A549 (cell line): Measurements from ENCODE around the gene PCK1. TPM values are rescaled to one million over a fixed set of nuclear protein-coding genes. Genes with fewer than 3 reads are reported as not detected.

ENCODE experiments used
- ATAC-seq, 2 experiments: fragments of 200-7000 bp in 1 of 2; fragments of >200 bp in 1 of 2; cut with Nextera tagmentation in 1 of 2; cut with Tn5 transposase in 1 of 2; 3 replicates each; pipeline versions ENCODE4 v1.8.0 to v1.9.1; 2018 to 2020; ENCODE audit warnings: mild to moderate bottlenecking in 1 of 2, moderate library complexity in 1 of 2
- CTCF ChIA-PET: fragments of 300-600 bp; sonication (Branson Sonifier 250); formaldehyde crosslinking; extraction: SDS; loops from one replicate; lab custom pipeline; 2021; ENCODE audit warnings: antibody characterized with exemption, inconsistent platforms; lab: Yijun Ruan, JAX
- POLR2A ChIA-PET: fragments of 350-600 bp; formaldehyde crosslinking; extraction: SDS; loops from one replicate; lab custom pipeline; 2021; ENCODE audit warnings: antibody characterized with exemption, inconsistent platforms; lab: Yijun Ruan, JAX
- DNase-seq, 2 experiments: peaks; one replicate each; pipeline versions ENCODE4 v3.0.0 to v3.0.0-alpha.2; 2011 to 2016; ENCODE audit warnings: low read depth in 1 of 2, low spot score in 1 of 2
- FAIRE-seq: peaks from 2 replicates; lab custom pipeline; 2011; peaks lifted over from hg19 to GRCh38; lab: Jason Lieb, UNC
- H3K27ac ChIP-seq, 2 experiments: fragments of >200 bp; sonication (Bioruptor Twin); formaldehyde crosslinking; 3 replicates each; pipeline ENCODE4 v1.5.1; 2016 to 2017
- H3K4me1 ChIP-seq: fragments of >200 bp; sonication (Bioruptor Twin); formaldehyde crosslinking; 3 replicates; pipeline ENCODE4 v1.6.1; 2016
- H3K4me2 ChIP-seq: fragments of >200 bp; sonication (Bioruptor Twin); formaldehyde crosslinking; 3 replicates; pipeline ENCODE4 v1.6.1; 2016
- H3K4me3 ChIP-seq: fragments of >200 bp; sonication (Bioruptor Twin); formaldehyde crosslinking; 3 replicates; pipeline ENCODE4 v1.5.1; 2016
- H3K9me3 ChIP-seq: fragments of >200 bp; sonication (Bioruptor Twin); formaldehyde crosslinking; 3 replicates; pipeline ENCODE4 v1.6.1; 2016
- BHLHE40 ChIP-seq: IDR thresholded peaks from 2 replicates; pipeline ENCODE4 v1.6.1; 2012; ENCODE audit warnings: low read depth, low read length, inconsistent platforms
- CBX2 ChIP-seq: fragments of 200-600 bp; sonication (generic); IDR thresholded peaks from 2 replicates; pipeline ENCODE4 v1.6.1; 2016; ENCODE audit warnings: low read depth, mild to moderate bottlenecking, borderline replicate concordance
- E2F6 ChIP-seq: IDR thresholded peaks from 2 replicates; pipeline ENCODE4 v1.6.1; 2012; ENCODE audit warnings: low read depth, borderline replicate concordance
- EHMT2 ChIP-seq: fragments of 200-600 bp; sonication (generic); IDR thresholded peaks from 2 replicates; pipeline ENCODE4 v1.6.1; 2016; ENCODE audit warnings: antibody characterized with exemption, low read depth, mild to moderate bottlenecking, moderate library complexity
- ELK1 ChIP-seq: fragments of 150-350 bp; IDR thresholded peaks from 2 replicates; pipeline ENCODE4 v1.6.1; 2014; ENCODE audit warnings: low read depth, mild to moderate bottlenecking, low read length
- EP300 ChIP-seq, 2 experiments: fragments of >200 bp; sonication (Bioruptor Twin); formaldehyde crosslinking; IDR thresholded peaks; 2 replicates in 1 of 2; 3 replicates in 1 of 2; pipeline ENCODE4 v1.6.1; 2016 to 2017
- ESRRA ChIP-seq: fragments of 150-350 bp; IDR thresholded peaks from 2 replicates; pipeline ENCODE4 v1.6.1; 2014; ENCODE audit warnings: mild to moderate bottlenecking, low read length, borderline replicate concordance
- FOSL2 ChIP-seq, 2 experiments: fragments of 450-650 bp in 1 of 2; fragments of >200 bp in 1 of 2; sonication (Bioruptor Twin) in 1 of 2; formaldehyde crosslinking; IDR thresholded peaks; 2 replicates each; pipeline versions ENCODE4 v1.5.0 to v1.6.1; 2016 to 2020; ENCODE audit warnings: mild to moderate bottlenecking in 1 of 2, moderate library complexity in 1 of 2
- GATA3 ChIP-seq: IDR thresholded peaks from 2 replicates; pipeline ENCODE4 v1.6.1; 2012; ENCODE audit warnings: borderline replicate concordance
- HDAC2 ChIP-seq: fragments of 200-600 bp; sonication (generic); IDR thresholded peaks from 2 replicates; pipeline ENCODE4 v1.6.1; 2016
- HEYL ChIP-seq: fragments of 250-450 bp; sonication (Bioruptor Pico); IDR thresholded peaks from 2 replicates; pipeline ENCODE4 v1.8.0; 2021; ENCODE audit warnings: mild to moderate bottlenecking, moderate library complexity
- HMGXB4 ChIP-seq: fragments of 250-450 bp; sonication (Bioruptor Pico); IDR thresholded peaks from 2 replicates; pipeline ENCODE4 v1.5.0; 2021; ENCODE audit warnings: mild to moderate bottlenecking, moderate library complexity, borderline replicate concordance
- HOXB13 ChIP-seq: fragments of 250-450 bp; sonication (Bioruptor Pico); IDR thresholded peaks from 2 replicates; pipeline ENCODE4 v1.5.0; 2020; ENCODE audit warnings: low read depth, mild to moderate bottlenecking, moderate library complexity
- JUNB ChIP-seq: fragments of >200 bp; sonication (Bioruptor Twin); formaldehyde crosslinking; IDR thresholded peaks from 2 replicates; pipeline ENCODE4 v1.6.1; 2016
- KDM1A ChIP-seq: fragments of 200-600 bp; sonication (generic); IDR thresholded peaks from 2 replicates; pipeline ENCODE4 v1.6.1; 2016; ENCODE audit warnings: low read depth, mild to moderate bottlenecking
- KDM5A ChIP-seq: fragments of 200-600 bp; sonication (generic); IDR thresholded peaks from 2 replicates; pipeline ENCODE4 v1.6.1; 2016; ENCODE audit warnings: antibody characterized with exemption, mild to moderate bottlenecking
- NFE2L2 ChIP-seq: fragments of 150-350 bp; conservative IDR thresholded peaks from 2 replicates; pipeline ENCODE4 v1.6.1; 2014; ENCODE audit warnings: low read length
- PHF8 ChIP-seq: fragments of 200-600 bp; sonication (generic); IDR thresholded peaks from 2 replicates; pipeline ENCODE4 v1.6.1; 2016; ENCODE audit warnings: low read depth, mild to moderate bottlenecking, antibody characterized with exemption, moderate library complexity, borderline replicate concordance
- POLR2A ChIP-seq: IDR thresholded peaks from 2 replicates; pipeline ENCODE4 v1.6.1; 2012; ENCODE audit warnings: mild to moderate bottlenecking, low read length
- POLR2AphosphoS2 ChIP-seq: conservative IDR thresholded peaks from 2 replicates; pipeline ENCODE4 v1.6.1; 2012; ENCODE audit warnings: low read length, improper control_type of control experiment, inconsistent platforms
- RAD21 ChIP-seq, 2 experiments: fragments of >200 bp in 1 of 2; sonication (Bioruptor Twin) in 1 of 2; formaldehyde crosslinking in 1 of 2; IDR thresholded peaks in 1 of 2; conservative IDR thresholded peaks in 1 of 2; 2 replicates in 1 of 2; 3 replicates in 1 of 2; pipeline ENCODE4 v1.6.1; 2012 to 2018; ENCODE audit warnings: inconsistent platforms in 1 of 2
- RCOR1 ChIP-seq: fragments of 150-350 bp; IDR thresholded peaks from 2 replicates; pipeline ENCODE4 v1.6.1; 2014; ENCODE audit warnings: antibody characterized with exemption, low read length, low read depth
- RFX5 ChIP-seq: fragments of 450-650 bp; IDR thresholded peaks from 2 replicates; pipeline ENCODE4 v1.7.1; 2014; ENCODE audit warnings: antibody characterized with exemption, mild to moderate bottlenecking, moderate library complexity
- SMC3 ChIP-seq: fragments of >200 bp; sonication (Bioruptor Twin); formaldehyde crosslinking; IDR thresholded peaks from 3 replicates; pipeline ENCODE4 v1.6.1; 2018; ENCODE audit warnings: inconsistent platforms
- SREBF2 ChIP-seq: fragments of 450-650 bp; IDR thresholded peaks from 2 replicates; pipeline ENCODE4 v1.6.1; 2014; ENCODE audit warnings: mild to moderate bottlenecking, moderate library complexity
- TFCP2L1 ChIP-seq: fragments of 250-450 bp; sonication (Bioruptor Pico); IDR thresholded peaks from 2 replicates; pipeline ENCODE4 v1.5.0; 2021; ENCODE audit warnings: mild to moderate bottlenecking
- TP53 ChIP-seq: fragments of 250-450 bp; sonication (Bioruptor Pico); IDR thresholded peaks from 2 replicates; pipeline ENCODE4 v1.5.0; 2021; ENCODE audit warnings: mild to moderate bottlenecking, moderate library complexity
- USF2 ChIP-seq: fragments of 450-650 bp; IDR thresholded peaks from 2 replicates; pipeline ENCODE4 v1.6.1; 2014; ENCODE audit warnings: antibody characterized with exemption
- ZFP36 ChIP-seq: fragments of 450-650 bp; IDR thresholded peaks from 2 replicates; pipeline ENCODE4 v1.6.1; 2014; ENCODE audit warnings: borderline replicate concordance; ENCODE audit not compliant: partially characterized antibody
- ZNF302 ChIP-seq: fragments of 250-450 bp; sonication (Bioruptor Pico); IDR thresholded peaks from 2 replicates; pipeline ENCODE4 v1.9.0; 2021; ENCODE audit warnings: inconsistent platforms, mild to moderate bottlenecking, moderate library complexity
- WGBS: methylation state at CpG from one replicate; pipeline ENCODE4 v1.1.6; 2017; ENCODE audit errors: missing lambda C conversion rate; 5-methylcytosine and 5-hydroxymethylcytosine counted together
- polyA plus RNA-seq, 4 experiments: library from polyadenylated mRNA; depleted of rRNA in 3 of 4; stranded (reverse); fragments of >200 nt; fragmentation: RNase III in 1 of 4; extraction: RNeasy Plus Mini Kit Qiagen cat#74134 plus additional on column Dnase treatment in 1 of 4; gene quantifications; 2 replicates in 3 of 4; 3 replicates in 1 of 4; pipeline ENCODE4 v1.2.3, GENCODE V29; 2011 to 2017

PCK1 gene
- polyA plus RNA-seq, 2 of the 4 experiments (the other 2 are of a cell fraction): 0.04 to 0.12 TPM

- Histone ChIP-seq H3K9me3 (no peaks in the 10 kb centered on the region), H3K27ac (no peak overlapping the region), H3K4me2 (no peak overlapping the region), H3K4me3 (no peak overlapping the region), H3K4me1 (no peaks in the 10 kb centered on the region)
- TF ChIP-seq HMGXB4 (CRISPR knock-in tag): no peak
- no peak for FAIRE-seq
- no peak for ATAC-seq
- DNase-seq: no peak
- ChIA-PET POLR2A (no interaction called here), CTCF (interaction anchor here (0.6 to 7.2 kb wide), 5 partner anchors 11 to 598 kb away, joined by 3 to 37 read pairs (median 11); no protein-coding TSS in a partner anchor)
- 57% methylated on average over 17 of the region's 18 CpGs for WGBS
These were observed 50.8 kb downstream of the PCK1 start for GRCh38 chr20:57611586-57612311.

- DNase-seq (no peak), ATAC-seq (no peak), FAIRE-seq (no peak)
- ChIA-PET POLR2A (no interaction called here), CTCF (interaction anchor here (1.1 to 7.2 kb wide), 5 partner anchors 10 to 597 kb away, joined by 3 to 37 read pairs (median 11); no protein-coding TSS in a partner anchor)
- H3K4me3 ChIP-seq: no peak overlapping the region
- no peak overlapping the region for H3K4me2 ChIP-seq
- no peak overlapping the region for H3K27ac ChIP-seq
- TF ChIP-seq KDM5A: no peak
- no peak for TF ChIP-seq SREBF2
- TF ChIP-seq TFCP2L1 (CRISPR knock-in tag): no peak
- TF ChIP-seq USF2: no peak
- TF ChIP-seq EP300 (IDR thresholded peaks at IDR 0.05): no peak
- no peak for TF ChIP-seq ELK1
- no peak for TF ChIP-seq FOSL2 (IDR thresholded peaks at IDR 0.05)
- no peak for TF ChIP-seq FOSL2 (CRISPR knock-in tag; IDR thresholded peaks at IDR 0.05)
- no peak for TF ChIP-seq TP53 (CRISPR knock-in tag)
- no peak for TF ChIP-seq ZFP36
- no peak for TF ChIP-seq RCOR1
- no peak for TF ChIP-seq ZNF302 (CRISPR knock-in tag)
- no peak for TF ChIP-seq NFE2L2
- no peak for TF ChIP-seq CBX2
- TF ChIP-seq HDAC2: no peak
- no peak for TF ChIP-seq POLR2A
- TF ChIP-seq GATA3: no peak
- 70% methylated on average over 7 of the region's 7 CpGs for WGBS
- H3K4me1 ChIP-seq: no peaks in the 10 kb centered on the region
- no peaks in the 10 kb centered on the region for H3K9me3 ChIP-seq
These were observed 51.5 kb downstream of the PCK1 start for GRCh38 chr20:57612436-57612835.

GRCh38 chr20:57612916-57613315 is 52.0 kb downstream of the PCK1 start:
- FAIRE-seq (no peak), DNase-seq (no peak), ATAC-seq (no peak)
- no peak overlapping the region for H3K27ac ChIP-seq
- POLR2A ChIA-PET: no interaction called here
- no peak for TF ChIP-seq E2F6
- no peak for TF ChIP-seq KDM1A
- TF ChIP-seq TFCP2L1 (CRISPR knock-in tag): no peak
- TF ChIP-seq NFE2L2: no peak
- no peak for TF ChIP-seq PHF8
- TF ChIP-seq HEYL (CRISPR knock-in tag): no peak
- TF ChIP-seq EHMT2: no peak
- no peak for TF ChIP-seq ESRRA
- no peak for TF ChIP-seq RFX5
- TF ChIP-seq POLR2AphosphoS2: no peak
- TF ChIP-seq USF2: no peak
- TF ChIP-seq SMC3: no peak
- no peak for TF ChIP-seq HOXB13
- TF ChIP-seq JUNB: no peak
- no peak for TF ChIP-seq RAD21 (conservative IDR thresholded peaks at IDR 0.05 in 1 of 2, IDR thresholded peaks at IDR 0.05 in 1 of 2)
- no peak for TF ChIP-seq ZFP36
- TF ChIP-seq BHLHE40: no peak
- H3K4me2 ChIP-seq: no peak overlapping the region
- 54% methylated on average over 7 of the region's 7 CpGs for WGBS
- H3K4me3 ChIP-seq: no peak overlapping the region
- no peaks in the 10 kb centered on the region for H3K9me3 ChIP-seq
- peaks cover 4% of the 10 kb centered on the region for H3K4me1 ChIP-seq
- CTCF ChIA-PET: interaction anchor here (1.1 to 7.2 kb wide), 4 partner anchors 10 to 597 kb away, joined by 3 to 37 read pairs (median 20); no protein-coding TSS in a partner anchor
